Measurements from ENCODE around the gene MACROH2A2.

- TF ChIP-seq, protein P1, sequence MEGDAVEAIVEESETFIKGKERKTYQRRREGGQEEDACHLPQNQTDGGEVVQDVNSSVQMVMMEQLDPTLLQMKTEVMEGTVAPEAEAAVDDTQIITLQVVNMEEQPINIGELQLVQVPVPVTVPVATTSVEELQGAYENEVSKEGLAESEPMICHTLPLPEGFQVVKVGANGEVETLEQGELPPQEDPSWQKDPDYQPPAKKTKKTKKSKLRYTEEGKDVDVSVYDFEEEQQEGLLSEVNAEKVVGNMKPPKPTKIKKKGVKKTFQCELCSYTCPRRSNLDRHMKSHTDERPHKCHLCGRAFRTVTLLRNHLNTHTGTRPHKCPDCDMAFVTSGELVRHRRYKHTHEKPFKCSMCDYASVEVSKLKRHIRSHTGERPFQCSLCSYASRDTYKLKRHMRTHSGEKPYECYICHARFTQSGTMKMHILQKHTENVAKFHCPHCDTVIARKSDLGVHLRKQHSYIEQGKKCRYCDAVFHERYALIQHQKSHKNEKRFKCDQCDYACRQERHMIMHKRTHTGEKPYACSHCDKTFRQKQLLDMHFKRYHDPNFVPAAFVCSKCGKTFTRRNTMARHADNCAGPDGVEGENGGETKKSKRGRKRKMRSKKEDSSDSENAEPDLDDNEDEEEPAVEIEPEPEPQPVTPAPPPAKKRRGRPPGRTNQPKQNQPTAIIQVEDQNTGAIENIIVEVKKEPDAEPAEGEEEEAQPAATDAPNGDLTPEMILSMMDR (IDR thresholded peaks at IDR 0.05; ENCODE audit: low read depth, low read length), result no peak
- TF ChIP-seq EZH2phosphoT487 (IDR thresholded peaks at IDR 0.05; ENCODE audit: low read depth), result no peak
Observed at GRCh38 chr10:70055550-70055949, 2.9 kb downstream of the MACROH2A2 start.

Measured in OCI-LY3 (cell line).